Activated naive CD8-positive, alpha-beta T cell treated with anti-CD3 and anti-CD28 coated beads, Interleukin-2, amount 50 U/mL, for 16 hours (primary cell): Measurements from ENCODE around the gene PAX9.

Source experiments
- DNase-seq: peaks from one replicate; pipeline ENCODE4 v3.0.0-alpha.2; 2020; ENCODE audit warnings: low read depth, low spot score

Gene PAX9

DNA sequence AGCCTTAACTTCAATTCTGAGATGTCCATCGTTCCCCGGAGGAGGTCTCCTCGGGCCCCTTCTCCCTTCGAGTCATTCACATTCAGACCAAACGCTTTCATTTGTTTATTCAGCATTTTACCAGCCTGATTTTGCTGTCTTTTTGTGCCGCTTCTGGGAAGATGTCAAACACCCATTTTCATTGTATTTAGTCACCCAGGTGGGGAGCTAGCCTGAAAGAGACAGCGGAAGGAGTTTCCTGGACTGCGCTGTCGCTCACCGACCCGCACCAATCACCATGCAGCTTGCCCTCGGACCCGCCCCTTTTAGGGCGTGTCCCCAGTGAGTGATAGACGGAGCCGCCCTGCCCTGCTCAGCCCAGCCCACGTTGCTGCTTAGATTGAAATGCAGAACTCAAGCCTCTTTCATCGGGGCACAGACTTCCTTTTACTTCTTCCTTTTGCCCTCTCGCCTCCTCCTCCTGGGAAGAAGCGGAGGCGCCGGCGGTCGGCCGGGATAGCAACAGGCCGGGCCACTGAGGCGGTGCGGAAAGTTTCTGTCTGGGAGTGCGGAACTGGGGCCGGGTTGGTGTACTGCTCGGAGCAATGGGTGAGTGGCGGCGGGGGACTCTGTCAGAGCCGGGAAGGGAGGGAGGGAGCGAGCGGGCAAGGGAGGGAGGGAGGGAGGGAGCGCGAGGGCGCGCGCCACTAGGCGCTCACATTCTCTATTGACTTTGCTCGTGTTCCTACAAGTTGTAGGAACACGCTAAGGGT lies at the start of gene PAX9:
PAX9 (plus strand) TSS at position 355 of the 752 bp plus-strand sequence; CDS start at position 585, 230 bp downstream.
- DNase-seq: no peak

DNA sequence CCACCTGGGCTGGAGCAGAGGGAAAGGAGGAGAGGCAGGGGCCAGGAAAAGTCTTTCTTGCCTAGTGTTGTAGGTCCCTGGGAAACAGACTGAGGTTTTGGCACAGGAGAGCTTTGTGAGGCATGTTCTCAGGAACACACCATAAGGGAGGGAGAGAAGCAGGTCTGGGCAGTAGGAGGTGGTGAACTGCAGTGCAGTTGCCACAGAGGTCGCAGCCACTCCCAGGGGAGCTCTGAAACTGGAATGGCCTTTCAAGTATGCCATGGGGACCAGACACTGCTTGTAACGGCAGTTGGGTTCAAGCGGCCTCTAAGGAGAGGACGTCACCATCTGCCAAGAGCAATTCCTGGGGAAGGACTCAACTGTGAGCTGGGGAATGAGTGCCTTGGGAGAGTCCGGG lies 43.8 kb upstream of the PAX9 start:
- no peak for DNase-seq

DNA sequence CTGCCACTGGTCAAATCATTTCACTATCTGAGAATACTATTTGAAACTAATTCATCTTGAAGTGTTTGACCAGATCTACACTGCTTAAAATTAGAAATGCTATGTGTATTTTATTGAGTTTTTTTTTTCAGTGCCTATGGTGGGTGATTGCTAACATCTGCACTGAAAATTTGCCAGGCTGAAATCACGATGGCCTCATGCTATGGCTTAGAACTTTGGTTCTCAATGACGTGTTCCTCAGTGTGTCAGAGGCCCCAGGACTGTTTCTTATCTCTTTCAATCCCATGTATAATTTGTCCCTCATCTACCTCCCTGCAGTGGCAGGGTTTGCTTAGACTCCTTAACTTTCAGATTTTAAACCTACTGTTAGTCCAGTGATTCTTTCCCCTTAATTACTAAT lies 43.0 kb upstream of the PAX9 start:
- DNase-seq: no peak

DNA sequence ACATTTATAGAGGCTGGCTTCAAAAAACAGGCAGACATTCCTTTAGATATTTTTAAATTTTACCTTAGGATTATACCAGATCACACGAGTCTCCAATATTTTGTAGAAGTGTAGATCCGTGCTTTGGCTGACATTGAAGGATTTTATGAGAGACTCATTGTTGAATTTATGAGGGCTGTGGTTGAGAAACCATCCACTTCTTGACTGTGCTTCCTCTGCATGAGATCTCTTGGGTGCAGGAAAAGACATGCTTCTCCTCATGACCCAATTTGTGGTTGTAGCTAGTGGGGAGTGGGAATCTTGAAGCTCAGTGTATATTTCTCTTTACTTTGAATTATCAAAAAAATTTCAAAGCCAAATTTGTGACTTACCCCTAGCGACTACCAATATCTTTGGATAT lies 42.5 kb upstream of the PAX9 start:
- DNase-seq: no peak

DNA sequence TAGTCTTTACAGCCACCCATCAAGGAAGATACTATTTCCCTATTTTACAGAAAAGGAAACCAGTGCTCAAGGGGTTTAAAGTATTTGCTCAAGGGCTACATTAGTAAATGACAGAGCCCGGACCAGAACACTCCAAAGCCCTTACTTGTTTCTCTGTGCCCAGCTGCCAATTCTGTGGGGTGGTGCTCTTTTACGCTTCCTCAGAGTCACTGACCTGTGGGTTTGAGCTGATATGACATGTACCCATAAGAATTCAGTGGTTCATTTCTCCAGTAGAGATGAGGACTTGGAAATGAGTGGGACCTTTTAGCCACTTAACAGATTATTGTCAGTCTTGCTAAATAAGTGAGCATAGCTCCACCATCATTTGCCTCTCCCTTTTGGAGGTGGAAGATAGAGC lies 41.8 kb upstream of the PAX9 start:
- no peak for DNase-seq

DNA sequence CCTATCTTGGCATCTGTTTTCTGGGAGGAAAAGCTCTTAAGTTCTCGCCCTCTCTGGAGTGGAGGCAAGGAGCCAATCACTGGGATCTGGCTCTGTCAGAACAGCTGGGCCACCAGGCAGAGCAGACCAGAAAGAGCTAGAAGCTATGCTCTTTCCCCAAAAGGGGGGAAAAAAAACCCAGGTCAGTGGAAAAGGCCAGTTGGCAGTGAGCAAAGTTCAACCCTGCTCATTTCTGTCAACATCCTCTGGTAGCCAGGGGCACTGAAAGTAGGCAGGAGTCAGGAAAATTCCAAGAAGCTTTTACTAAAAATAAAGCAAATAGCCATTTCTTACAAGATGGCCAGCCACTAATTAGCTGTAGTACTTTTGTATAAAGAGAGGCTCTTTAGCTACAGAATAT lies 36.6 kb upstream of the PAX9 start:
- DNase-seq: no peak

DNA sequence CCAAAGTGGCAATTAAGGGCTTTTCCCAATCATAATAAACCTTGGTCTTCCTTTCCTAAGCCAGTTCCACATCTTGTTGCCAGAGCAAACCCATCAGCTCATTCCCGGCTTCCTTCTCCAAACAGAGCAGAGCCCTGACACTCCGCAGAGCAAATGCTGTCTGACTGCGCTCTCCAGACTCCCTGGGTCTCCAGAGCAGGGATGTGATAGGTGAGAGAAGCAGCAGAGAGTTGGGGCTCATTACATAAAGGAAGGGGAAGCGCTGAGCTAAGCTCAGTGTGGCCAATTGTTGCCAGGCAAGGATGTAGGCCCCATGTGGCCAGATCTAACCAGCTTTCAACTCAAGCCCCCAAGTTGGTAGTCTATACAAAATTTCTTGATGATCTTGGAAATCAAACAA lies 36.2 kb upstream of the PAX9 start:
- DNase-seq: no peak

DNA sequence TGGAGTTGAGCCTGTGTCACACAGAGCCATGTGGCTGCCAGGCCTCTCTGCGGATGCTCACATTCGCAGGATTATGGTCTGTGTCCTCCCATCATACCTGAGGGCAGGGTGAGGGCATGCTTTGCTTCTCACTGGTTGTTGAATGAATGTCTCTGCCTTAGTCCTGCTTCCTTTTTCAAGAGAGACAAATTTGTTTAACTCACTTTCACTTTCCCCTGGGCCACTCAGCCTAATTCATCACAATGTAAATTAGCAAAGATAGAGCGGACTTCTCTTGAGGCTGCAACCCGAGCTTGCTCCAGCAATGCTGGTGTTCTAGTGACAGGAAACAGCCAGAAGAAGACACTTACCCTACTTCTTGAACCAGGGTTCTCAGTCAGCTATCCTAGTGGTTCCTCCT lies 35.5 kb upstream of the PAX9 start:
- DNase-seq: no peak

DNA sequence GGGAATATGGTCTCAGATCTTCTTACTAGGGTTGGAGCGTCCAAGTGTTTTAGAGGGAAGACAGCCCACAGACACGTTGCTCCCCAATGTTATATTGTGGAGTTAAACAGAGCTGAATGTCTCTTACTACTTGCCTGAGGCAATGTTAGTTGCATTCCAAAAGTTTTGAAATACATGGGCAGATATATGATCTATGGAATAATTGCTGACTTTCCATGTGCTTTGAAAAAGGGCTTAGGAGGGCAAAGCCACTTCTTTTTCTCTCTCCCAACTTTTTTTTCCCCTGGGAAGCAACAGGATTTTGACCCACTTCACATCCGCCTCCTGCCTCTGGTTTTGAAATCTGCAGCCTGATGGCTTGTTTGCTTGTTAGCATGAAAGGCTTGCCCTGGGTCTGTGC lies 33.7 kb upstream of the PAX9 start:
- DNase-seq: no peak

DNA sequence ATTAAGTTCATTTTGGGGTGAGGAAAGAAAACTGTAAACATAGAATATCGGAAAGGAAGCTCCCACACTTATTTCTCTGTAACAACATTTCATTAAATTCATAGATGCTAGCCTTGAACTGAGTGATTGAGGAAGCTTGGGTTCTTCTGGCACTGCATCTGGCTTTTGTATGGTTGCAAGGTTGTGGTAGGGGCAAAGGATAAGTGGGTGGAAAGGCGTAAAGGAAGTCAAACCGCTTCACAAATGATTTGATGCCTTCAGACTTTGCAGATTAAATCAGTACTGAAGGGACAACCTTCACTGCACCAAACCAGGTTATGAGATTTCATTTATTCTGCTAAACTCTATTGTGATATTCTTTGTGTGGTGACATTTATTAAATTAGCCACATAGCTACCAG lies 28.1 kb upstream of the PAX9 start:
- no peak for DNase-seq

DNA sequence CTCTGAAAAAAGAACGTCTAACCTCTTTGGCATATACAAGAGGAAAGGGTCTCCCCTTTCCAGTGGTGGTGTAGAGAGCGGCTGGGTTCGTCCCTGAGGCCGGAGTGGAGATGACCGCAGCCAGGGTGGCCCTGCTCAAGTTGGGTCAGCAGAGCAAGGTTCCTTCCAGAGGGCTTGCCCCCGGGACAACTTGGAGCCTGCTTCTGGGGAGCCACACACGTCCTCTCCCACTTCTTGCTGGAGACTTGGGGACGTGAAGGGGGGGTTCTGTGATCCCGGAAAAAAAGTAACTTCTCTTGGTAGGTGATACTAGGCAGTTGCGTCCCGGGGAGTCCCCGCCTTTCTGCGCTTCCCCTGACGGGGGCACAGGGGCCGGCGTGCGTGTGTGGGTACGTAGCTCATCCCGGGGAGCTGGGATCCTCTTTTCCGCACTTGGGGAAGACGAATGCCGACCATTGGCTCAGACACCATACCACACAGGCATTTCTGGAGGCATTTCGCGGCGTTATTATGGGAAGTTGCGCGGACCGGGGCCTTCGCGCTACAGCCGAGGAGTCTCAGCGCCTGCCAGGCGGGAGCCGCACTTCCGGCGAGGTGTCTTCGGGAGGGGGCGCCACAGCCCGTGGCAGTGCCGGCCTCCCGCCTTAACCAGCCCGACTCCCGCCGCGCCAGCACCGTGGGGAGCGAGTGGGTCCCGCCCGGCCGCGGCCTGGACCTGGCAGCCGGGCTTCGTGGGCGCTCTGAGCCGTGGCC lies 14.8 kb upstream of the PAX9 start:
- DNase-seq: no peak

DNA sequence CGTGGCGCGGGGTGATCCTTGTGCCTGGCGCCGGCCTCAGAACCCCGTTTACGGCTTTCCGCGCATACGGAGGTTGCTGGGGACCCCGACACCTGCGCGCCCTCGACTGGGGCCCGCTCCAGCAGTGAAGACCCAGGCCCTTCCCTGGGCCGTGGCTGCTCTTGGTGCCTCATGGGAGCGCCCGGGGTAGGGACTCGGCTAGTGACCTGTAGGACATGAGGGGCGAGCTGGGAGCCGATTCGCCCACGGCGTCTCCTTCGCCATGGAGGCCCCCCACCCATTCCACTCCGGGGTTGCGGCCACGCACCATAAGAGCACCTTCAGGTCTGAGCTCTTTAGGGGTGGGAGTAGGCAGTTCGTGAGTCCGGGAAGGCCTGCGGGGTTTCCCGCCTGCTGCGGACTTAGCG lies 14.2 kb upstream of the PAX9 start:
- no peak for DNase-seq

DNA sequence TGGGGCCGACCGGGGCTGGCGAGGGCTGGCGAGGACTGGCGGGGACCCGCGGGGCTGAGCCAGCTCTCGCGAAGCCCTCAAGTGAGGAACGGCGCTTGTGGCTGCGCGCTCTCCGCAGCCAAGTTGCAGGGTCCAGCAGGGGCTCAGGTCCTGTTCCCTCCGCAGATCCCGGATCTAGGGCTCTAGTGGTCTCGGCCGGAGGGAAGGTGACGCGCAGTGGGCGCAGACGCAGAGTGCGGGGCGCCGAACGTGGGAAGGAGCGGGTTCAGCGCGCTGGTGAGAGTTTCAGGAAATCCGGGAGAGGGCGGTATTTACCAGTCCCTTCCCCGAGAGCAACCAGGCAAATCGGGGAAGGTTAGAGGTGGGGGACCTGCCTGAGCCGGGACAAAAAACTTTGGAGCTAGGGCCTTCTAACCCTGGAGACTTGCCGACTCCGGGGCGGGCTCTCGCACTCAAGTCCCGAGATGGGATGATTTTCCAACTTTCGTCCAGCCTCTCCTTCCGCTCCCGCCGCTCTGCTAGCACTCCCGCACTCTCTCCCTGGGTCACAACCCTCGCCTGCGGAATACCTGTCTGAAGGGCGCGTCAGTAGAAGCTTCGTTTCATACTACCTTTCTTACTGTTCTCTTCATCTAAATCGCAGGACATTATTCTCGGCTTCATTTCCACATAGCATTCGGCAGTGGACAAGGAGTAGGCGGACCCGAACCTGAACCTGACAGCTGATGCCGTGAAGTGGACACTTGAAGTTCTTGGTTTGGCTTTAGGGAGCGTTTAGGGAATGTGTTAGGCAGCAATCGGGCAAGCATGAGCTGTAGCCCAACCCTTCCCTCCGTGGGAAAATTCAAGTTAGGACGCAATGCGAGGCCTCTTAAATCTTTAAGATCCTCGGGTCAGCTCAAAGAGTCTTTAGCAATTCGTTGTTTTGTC lies 13.6 kb upstream of the PAX9 start:
- no peak for DNase-seq

DNA sequence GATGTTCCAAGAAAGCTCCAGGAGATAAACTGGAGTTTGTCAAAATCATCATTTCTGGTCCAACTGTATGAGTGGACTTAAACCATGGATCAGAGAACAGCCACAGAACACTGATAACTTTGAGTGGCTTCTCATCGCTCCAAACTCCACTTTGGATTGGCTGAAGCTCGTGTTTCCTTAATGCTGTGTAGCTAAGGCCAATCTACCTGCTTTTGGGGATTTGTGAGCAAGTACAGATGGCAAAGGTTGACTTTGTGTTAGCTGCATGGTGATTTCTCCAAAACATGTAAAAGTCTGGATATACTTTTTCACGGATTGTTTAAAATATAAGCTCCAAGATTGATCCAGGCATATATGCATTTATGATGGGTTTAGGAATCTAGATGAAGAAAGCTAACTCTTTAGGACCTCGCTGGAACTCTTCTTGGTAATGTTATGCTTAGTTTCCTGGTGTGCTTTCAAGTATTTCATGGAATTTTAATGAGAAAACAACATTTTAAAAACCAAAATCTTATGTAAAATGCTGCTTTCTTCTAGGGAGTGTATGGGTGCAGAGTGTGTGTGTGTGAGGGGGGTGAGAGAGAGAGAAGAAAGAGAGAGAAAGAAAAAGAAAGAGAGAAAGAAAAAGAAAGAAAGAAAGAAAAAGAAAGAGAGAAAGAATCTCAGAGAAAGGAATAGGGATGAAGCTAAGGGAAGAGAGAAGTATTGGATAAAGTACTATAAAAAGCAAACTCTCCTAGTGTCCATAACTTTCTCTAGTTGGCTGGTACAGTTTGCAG lies 11.6 kb upstream of the PAX9 start:
- DNase-seq: no peak

DNA sequence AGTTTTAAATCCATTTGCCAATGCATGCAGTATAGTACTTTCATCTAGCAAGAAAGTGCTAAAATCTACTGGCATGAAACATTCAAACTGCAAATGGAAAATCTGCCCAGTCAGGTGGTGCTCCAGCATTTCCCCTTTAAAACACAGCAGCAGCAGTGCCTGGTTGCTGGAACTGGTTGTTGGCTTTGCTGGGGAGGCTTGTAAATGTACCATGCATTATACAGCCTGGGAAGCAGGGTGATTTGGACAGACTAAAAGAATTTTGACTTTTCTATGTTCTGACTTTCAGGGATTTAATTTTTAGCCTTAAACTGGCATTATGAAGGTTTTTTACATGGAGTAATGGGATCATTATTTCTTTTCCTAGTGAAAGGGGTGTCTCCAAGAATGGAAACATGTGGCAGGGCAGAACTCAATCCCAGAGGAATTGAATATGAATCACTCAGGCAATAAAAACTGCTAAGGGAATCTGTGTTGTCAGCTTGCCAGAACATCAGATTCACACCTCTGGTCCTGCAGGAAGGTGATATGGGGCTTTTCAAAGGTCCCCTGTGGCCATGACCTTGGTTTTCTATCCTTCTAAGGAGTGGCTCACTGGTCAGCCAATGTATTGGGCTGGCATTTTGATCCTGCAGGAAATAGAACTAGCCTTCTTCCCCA lies 9.0 kb upstream of the PAX9 start:
- no peak for DNase-seq

DNA sequence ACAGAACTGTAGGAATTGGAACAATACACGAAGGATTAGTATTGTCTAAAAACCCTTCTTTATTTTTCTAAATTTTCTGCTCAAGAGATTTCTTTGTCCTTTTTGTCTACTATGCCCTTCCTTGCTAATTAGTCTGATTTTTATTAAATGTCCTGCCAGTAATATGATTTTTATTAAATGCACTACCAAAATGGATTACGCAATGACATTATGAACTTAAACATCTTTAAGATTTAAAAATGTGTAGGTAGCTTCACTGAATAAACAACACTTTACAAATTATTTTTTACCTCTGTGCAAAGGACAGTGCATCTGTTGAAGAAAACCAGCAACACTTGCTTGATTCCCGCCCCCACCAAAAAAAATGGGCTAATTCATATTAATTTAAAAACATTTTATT lies 8.2 kb upstream of the PAX9 start:
- no peak for DNase-seq

DNA sequence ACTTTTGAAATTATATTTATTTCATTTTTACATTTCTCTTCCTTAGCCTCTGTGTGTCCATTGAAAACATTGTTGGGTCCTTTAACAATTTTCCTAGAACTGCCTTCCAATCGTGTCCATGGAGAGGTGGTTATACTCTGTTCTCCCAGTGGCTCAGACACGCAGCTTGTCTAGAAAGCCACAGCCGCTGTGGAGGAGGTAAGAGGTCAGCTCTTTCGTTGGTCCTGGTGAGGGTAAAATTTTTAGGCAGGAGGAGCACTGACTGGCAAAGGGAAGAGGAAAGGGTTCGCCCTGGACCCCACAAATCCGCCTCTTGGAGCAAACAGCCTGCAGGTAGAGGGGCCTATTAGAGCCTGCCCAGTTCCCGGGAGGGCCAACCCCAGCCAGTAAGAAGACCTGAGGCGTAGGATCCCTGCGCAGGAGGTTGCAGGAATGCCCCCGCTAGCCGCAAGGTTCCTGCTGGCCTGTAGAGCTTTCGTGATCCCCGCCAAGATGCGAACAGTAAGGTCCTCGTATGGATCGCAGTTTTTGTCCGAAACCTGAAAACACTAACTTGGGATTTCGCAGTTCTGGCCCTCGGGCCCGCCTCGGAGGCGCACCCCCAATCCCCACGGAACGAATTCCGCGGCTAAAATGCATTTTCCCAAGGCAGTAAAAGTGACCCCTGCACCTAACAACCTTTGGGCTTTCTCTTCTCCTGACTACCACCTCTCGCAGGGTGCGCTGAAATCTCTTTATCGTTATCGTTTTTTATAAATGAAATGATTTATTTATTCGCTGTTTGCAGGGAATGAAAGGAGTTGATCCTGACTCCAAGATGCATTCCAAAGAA lies 7.5 kb upstream of the PAX9 start:
- no peak for DNase-seq

DNA sequence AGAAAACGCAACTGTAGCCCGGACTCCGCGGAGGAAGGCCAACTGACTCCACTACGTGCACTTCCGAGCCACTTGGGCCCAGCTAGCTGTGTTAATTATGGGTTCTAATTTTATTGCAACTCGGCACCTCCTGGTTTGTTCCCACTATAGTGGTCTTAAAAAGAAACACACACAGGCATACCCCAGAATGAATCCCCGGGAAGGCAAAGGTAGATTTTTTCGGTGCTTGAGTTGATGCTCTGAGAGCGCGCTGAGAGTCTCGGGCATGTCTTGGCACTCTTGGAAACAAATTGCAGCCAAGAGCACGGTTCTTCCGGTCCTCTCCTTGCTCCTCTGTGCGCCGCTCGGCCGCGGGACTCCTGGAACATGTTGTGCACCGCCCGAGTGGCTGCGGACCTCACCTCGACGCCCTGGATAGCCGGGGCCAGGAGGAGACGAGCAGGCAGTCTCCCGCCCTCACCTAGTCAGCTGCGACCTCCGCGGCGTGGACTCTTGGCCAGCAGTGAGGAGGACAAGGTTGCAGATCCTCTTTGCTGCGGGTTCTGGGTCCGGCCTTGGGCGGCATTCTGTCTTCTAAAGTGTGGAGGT lies 6.8 kb upstream of the PAX9 start:
- DNase-seq: no peak

DNA sequence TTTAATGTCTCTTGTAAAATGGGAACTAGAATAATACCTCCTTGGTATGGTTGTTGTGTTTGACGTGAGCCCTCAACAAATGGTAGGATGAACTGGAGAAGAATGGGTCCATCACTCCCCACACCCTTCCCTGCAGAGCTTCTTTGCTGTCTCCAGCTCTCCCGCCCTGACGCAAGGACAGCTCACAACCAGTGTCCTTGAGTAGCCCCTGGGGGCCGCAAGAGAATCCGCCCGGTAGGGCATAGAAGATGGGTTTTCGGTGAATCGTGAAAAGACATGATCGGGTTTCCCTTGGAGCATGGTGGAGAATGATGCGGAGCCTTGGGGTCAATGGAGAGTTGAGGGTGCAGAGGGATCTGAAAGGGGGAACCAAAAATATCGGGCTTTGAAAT lies 6.1 kb upstream of the PAX9 start:
- DNase-seq: no peak
